SU-DHL-6 (cell line): Measurements from ENCODE around the gene ZNF423.

Experiments used
- H2AFZ ChIP-seq: fragments of 200-600 bp; sonication (generic); 2 replicates; pipeline ENCODE4 v1.6.1; 2014; ENCODE audit warnings: low read depth, mild to moderate bottlenecking, moderate library complexity, mixed read lengths, antibody characterized with exemption, low read length; ENCODE audit not compliant: severe bottlenecking
- H3F3A ChIP-seq: fragments of 200-600 bp; shearing (Covaris generic); 2 replicates; pipeline ENCODE4 v1.6.0; 2016; ENCODE audit warnings: antibody characterized with exemption, mild to moderate bottlenecking; ENCODE audit not compliant: insufficient read depth
- H3K27ac ChIP-seq: fragments of 200-600 bp; sonication (generic); 2 replicates; pipeline ENCODE4 v1.5.1; 2016; ENCODE audit warnings: low read depth, mild to moderate bottlenecking, low read length, moderate library complexity, mixed read lengths
- H3K27me3 ChIP-seq: fragments of 200-600 bp; sonication (generic), shearing (Covaris generic); 2 replicates; pipeline ENCODE4 v1.6.0; 2014; ENCODE audit warnings: mild to moderate bottlenecking, low read length
- H3K36me3 ChIP-seq: fragments of 200-600 bp; sonication (generic); 2 replicates; pipeline ENCODE4 v1.6.1; 2014; ENCODE audit warnings: mild to moderate bottlenecking, low read length, mixed read lengths
- H3K4me2 ChIP-seq: fragments of 300-600, 200-600 bp; shearing (Covaris generic), sonication (generic); 2 replicates; pipeline ENCODE4 v1.6.0; 2014; ENCODE audit warnings: low read length, low read depth, mild to moderate bottlenecking; ENCODE audit not compliant: poor library complexity, severe bottlenecking
- H3K4me3 ChIP-seq: fragments of 200-600 bp; sonication (generic); 2 replicates; pipeline ENCODE4 v1.5.1; 2014; ENCODE audit warnings: antibody characterized with exemption, low read length, mild to moderate bottlenecking, mixed read lengths; ENCODE audit not compliant: insufficient read depth, poor library complexity, severe bottlenecking
- H3K79me2 ChIP-seq: fragments of 200-600 bp; sonication (generic); 2 replicates; pipeline ENCODE4 v1.6.1; 2014; ENCODE audit warnings: mild to moderate bottlenecking, low read length, moderate library complexity; ENCODE audit not compliant: insufficient read depth
- H3K9ac ChIP-seq: fragments of 200-600 bp; sonication (generic); 2 replicates; pipeline ENCODE4 v1.7.0; 2014; ENCODE audit warnings: mild to moderate bottlenecking, low read length
- H3K9me2 ChIP-seq: fragments of 200-600 bp; sonication (generic); replicated peaks from 2 replicates; pipeline ENCODE4 v1.6.1; 2014; ENCODE audit warnings: low read length; ENCODE audit not compliant: insufficient read depth
- H3K9me3 ChIP-seq: fragments of 200-600 bp; sonication (generic); 2 replicates; pipeline ENCODE4 v1.6.1; 2014; ENCODE audit warnings: low read length, mixed read lengths; ENCODE audit not compliant: insufficient read depth
- H4K20me1 ChIP-seq: fragments of 200-600 bp; sonication (generic); 2 replicates; pipeline ENCODE4 v1.6.1; 2014; ENCODE audit warnings: low read depth, mild to moderate bottlenecking, antibody characterized with exemption, low read length, moderate library complexity, mixed read lengths
- EZH2phosphoT487 ChIP-seq: fragments of 200-600 bp; sonication (generic), shearing (Covaris generic); conservative IDR thresholded peaks from 2 replicates; pipeline ENCODE4 v1.6.1; 2018; ENCODE audit warnings: mild to moderate bottlenecking, antibody characterized with exemption, low read length, moderate library complexity, mixed read lengths
- TF ChIP-seq, protein P1 (sequence below): fragments of 200-600 bp; sonication (generic); IDR thresholded peaks from one replicate; pipeline ENCODE4 v1.5.1; 2017; ENCODE audit warnings: antibody characterized with exemption, mild to moderate bottlenecking, low read length, moderate library complexity; ENCODE audit not compliant: insufficient read depth, poor library complexity, severe bottlenecking

The ZNF423 gene

DNA sequence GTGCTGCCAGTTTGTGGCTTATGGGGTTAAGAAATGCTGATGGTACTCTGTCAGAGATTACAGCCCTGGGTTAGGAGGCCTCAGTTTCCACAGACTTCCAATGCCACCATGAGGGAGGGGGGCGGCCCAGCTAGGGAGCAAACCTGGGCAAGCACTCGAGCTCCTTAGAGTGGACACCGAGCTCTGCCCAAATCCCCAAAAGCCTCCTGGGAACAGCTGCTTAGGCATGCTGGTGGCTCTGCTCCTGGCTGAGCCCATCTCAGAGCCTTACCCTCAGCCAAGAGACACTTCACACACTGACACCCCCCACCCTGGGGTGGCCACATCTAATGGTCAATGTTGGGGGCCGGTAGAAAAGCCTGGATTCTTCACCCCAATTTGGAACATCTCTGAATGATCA, 416.2 kb downstream of the ZNF423 start:
- H3K27me3 ChIP-seq = no peaks in the 10 kb centered on the region
- no peak overlapping the region for H3K4me2 ChIP-seq
- H3K79me2 ChIP-seq = no peaks in the 10 kb centered on the region
- no peaks in the 10 kb centered on the region for H3K9me2 ChIP-seq
- H3K27ac ChIP-seq = no peak overlapping the region
- no peaks in the 10 kb centered on the region for H3K9me3 ChIP-seq
- H3K36me3 ChIP-seq = no peaks in the 10 kb centered on the region
- H3F3A ChIP-seq = peaks cover 13% of the 10 kb centered on the region; the same call in 1 of the 2 replicates
- TF ChIP-seq EZH2phosphoT487 = no peak
- TF ChIP-seq, protein P1, sequence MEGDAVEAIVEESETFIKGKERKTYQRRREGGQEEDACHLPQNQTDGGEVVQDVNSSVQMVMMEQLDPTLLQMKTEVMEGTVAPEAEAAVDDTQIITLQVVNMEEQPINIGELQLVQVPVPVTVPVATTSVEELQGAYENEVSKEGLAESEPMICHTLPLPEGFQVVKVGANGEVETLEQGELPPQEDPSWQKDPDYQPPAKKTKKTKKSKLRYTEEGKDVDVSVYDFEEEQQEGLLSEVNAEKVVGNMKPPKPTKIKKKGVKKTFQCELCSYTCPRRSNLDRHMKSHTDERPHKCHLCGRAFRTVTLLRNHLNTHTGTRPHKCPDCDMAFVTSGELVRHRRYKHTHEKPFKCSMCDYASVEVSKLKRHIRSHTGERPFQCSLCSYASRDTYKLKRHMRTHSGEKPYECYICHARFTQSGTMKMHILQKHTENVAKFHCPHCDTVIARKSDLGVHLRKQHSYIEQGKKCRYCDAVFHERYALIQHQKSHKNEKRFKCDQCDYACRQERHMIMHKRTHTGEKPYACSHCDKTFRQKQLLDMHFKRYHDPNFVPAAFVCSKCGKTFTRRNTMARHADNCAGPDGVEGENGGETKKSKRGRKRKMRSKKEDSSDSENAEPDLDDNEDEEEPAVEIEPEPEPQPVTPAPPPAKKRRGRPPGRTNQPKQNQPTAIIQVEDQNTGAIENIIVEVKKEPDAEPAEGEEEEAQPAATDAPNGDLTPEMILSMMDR = no peak
- no peak overlapping the region for H3K4me3 ChIP-seq
- no peak overlapping the region for H2AFZ ChIP-seq
- no peak overlapping the region for H3K9ac ChIP-seq
- H4K20me1 ChIP-seq = no peaks in the 10 kb centered on the region

DNA sequence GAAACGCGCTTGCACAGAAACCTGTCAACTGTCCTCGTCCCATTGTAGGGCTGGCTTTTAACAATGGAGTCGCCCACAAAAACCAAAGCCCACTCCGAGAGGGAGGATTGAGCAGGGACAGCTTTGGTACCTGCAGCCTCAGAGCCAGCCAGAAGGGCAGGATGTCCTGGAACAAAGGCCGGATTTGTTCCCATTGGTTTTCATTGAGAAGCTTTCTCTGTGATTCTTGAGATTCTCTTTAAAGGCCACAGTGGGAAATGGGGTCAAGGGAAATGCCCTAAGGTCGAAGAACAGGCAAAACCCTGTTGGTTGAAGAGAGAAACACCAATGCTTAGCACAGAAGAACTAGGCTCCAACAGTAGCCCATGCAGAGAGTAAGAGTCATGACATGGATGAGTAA, 416.9 kb downstream of the ZNF423 start:
- Histone ChIP-seq H4K20me1 (no peaks in the 10 kb centered on the region), H3K27me3 (no peaks in the 10 kb centered on the region), H3F3A (peaks cover 13% of the 10 kb centered on the region; the same call in 1 of the 2 replicates), H3K9me2 (no peaks in the 10 kb centered on the region), H2AFZ (no peak overlapping the region), H3K79me2 (no peaks in the 10 kb centered on the region), H3K9me3 (no peaks in the 10 kb centered on the region), H3K4me2 (no peak overlapping the region), H3K36me3 (no peaks in the 10 kb centered on the region), H3K9ac (no peak overlapping the region), H3K4me3 (no peak overlapping the region), H3K27ac (no peak overlapping the region)
- TF ChIP-seq, protein P1 = no peak
- no peak for TF ChIP-seq EZH2phosphoT487
